ENCODE data around the gene RAB3GAP1. TPM values are rescaled to one million over a fixed set of nuclear protein-coding genes. Genes with fewer than 3 reads are reported as not detected.
A peak's percentile ranks its signal among the peaks of the same experiment; 100 is the strongest.

RAB3GAP1 gene
- total RNA-seq, 1 donor: 80.0 TPM

DNA sequence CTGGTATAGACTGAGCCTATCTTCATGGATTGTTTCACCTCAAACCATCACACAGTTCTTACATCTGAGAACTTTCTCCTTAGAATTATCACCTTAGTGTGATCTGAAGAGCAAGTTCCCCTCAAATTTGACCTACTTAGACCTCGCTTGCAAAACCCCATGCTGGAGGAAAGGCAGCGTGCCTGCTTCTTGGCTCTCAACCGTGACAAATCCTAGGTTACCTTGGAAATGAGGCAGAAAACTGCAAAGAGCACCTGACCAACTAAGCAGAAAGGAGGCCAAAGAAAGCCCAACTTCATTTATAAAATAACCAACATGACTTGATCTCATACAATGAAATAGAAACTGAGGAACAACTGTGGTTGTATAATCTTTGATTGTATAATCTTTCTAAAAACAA, 146.4 kb downstream of the RAB3GAP1 start:
- TF ChIP-seq, protein P1, sequence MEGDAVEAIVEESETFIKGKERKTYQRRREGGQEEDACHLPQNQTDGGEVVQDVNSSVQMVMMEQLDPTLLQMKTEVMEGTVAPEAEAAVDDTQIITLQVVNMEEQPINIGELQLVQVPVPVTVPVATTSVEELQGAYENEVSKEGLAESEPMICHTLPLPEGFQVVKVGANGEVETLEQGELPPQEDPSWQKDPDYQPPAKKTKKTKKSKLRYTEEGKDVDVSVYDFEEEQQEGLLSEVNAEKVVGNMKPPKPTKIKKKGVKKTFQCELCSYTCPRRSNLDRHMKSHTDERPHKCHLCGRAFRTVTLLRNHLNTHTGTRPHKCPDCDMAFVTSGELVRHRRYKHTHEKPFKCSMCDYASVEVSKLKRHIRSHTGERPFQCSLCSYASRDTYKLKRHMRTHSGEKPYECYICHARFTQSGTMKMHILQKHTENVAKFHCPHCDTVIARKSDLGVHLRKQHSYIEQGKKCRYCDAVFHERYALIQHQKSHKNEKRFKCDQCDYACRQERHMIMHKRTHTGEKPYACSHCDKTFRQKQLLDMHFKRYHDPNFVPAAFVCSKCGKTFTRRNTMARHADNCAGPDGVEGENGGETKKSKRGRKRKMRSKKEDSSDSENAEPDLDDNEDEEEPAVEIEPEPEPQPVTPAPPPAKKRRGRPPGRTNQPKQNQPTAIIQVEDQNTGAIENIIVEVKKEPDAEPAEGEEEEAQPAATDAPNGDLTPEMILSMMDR (IDR thresholded peaks at IDR 0.05; ENCODE audit: insufficient read depth, low read length): no peak
- no peak for DNase-seq (ENCODE audit: low read depth)

GRCh38 chr2:135202751-135203150, 150.7 kb downstream of the RAB3GAP1 start:
- DNase-seq (ENCODE audit: low read depth): no peak
- no peak overlapping the region for H3K4me3 ChIP-seq (ENCODE audit: low read depth, low read length)
- TF ChIP-seq, protein P1 (IDR thresholded peaks at IDR 0.05; ENCODE audit: insufficient read depth, low read length): no peak

More for the DNA sequence above, 146.4 kb downstream of the RAB3GAP1 start:
- no peak overlapping the region for H3K4me3 ChIP-seq (ENCODE audit: low read depth, low read length)

GRCh38 chr2:135203944-135204343, 151.9 kb downstream of the RAB3GAP1 start:
- TF ChIP-seq, protein P1 (IDR thresholded peaks at IDR 0.05; ENCODE audit: insufficient read depth, low read length): no peak
- no peak overlapping the region for H3K4me3 ChIP-seq (ENCODE audit: low read depth, low read length)
- DNase-seq (ENCODE audit: low read depth): no peak

- DNase-seq (ENCODE audit: low read depth): no peak
- H3K4me3 ChIP-seq (ENCODE audit: low read depth, low read length): no peak overlapping the region
- TF ChIP-seq, protein P1 (IDR thresholded peaks at IDR 0.05; ENCODE audit: insufficient read depth, low read length): no peak
These were observed 155.9 kb downstream of the RAB3GAP1 start for GRCh38 chr2:135208016-135208415.

- peak; percentile 49 for DNase-seq (ENCODE audit: low read depth)
- TF ChIP-seq, protein P1 (IDR thresholded peaks at IDR 0.05; ENCODE audit: insufficient read depth, low read length): no peak
- H3K4me3 ChIP-seq (ENCODE audit: low read depth, low read length): no peak overlapping the region
These were observed 160.7 kb downstream of the RAB3GAP1 start for GRCh38 chr2:135212757-135213156.

GRCh38 chr2:135218426-135218825, 166.3 kb downstream of the RAB3GAP1 start:
- TF ChIP-seq, protein P1 (IDR thresholded peaks at IDR 0.05; ENCODE audit: insufficient read depth, low read length): no peak
- DNase-seq (ENCODE audit: low read depth): no peak
- H3K4me3 ChIP-seq (ENCODE audit: low read depth, low read length): no peak overlapping the region

DNA sequence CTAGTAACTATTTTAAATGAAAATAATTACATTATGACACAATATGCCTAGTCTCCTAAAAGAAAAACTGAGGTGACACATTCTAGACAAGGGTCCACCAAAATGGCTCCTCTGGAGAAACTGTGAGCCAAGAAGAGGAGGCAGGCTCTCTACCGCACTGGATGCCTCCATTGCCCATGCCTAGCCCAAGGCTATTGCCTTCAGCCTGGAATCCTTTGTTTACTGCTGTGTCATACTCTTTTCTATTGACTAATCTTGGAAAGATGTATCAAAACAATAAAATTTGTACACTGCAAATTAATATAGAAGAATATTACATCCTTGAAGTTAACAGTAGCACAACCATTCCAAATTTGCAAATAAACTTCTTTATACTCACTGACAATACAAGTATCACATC, 167.1 kb downstream of the RAB3GAP1 start:
- no peak overlapping the region for H3K4me3 ChIP-seq (ENCODE audit: low read depth, low read length)
- TF ChIP-seq, protein P1 (IDR thresholded peaks at IDR 0.05; ENCODE audit: insufficient read depth, low read length): no peak
- no peak for DNase-seq (ENCODE audit: low read depth)

Measured in fibroblast of the aortic adventitia (primary cell).